Activated CD8-positive, alpha-beta T cell treated with anti-CD3 and anti-CD28 coated beads for 36 hours (primary cell): ENCODE measurements around the gene NTN5. TPM values are rescaled to one million over a fixed set of nuclear protein-coding genes. Genes with fewer than 3 reads are reported as not detected.
"Not testable (repeated sequence)": the region's sequence is repeated elsewhere in the genome, so short reads cannot be mapped to it uniquely, and the experiment has no call there.

Source experiments
- ATAC-seq: fragments of 200-7000 bp; cut with Tn5 transposase; one replicate; pipeline ENCODE4 v1.10.0; 2021; ENCODE audit warnings: mild to moderate bottlenecking, moderate library complexity
- CTCF ChIA-PET: fragments of 350-600 bp; sonication (Branson Sonifier 250); formaldehyde crosslinking; loops from one replicate; lab custom pipeline; 2021; ENCODE audit warnings: antibody characterized with exemption; lab: Charles Lee
- POLR2A ChIA-PET: fragments of 350-600 bp; sonication (Branson Sonifier 250); formaldehyde crosslinking; loops from one replicate; lab custom pipeline; 2021; ENCODE audit warnings: antibody characterized with exemption; lab: Charles Lee
- DNase-seq: peaks from one replicate; pipeline ENCODE4 v3.0.0-alpha.2; 2020
- H3K27ac Mint-ChIP-seq: one replicate; pipeline ENCODE4 v1.8.0; 2021; ENCODE audit warnings: mild to moderate bottlenecking, mixed read lengths
- H3K27me3 Mint-ChIP-seq: one replicate; pipeline ENCODE4 v1.8.0; 2021; ENCODE audit warnings: mixed read lengths
- H3K36me3 Mint-ChIP-seq: one replicate; pipeline ENCODE4 v1.8.0; 2021; ENCODE audit warnings: low read depth, mixed read lengths
- H3K4me1 Mint-ChIP-seq: one replicate; pipeline ENCODE4 v1.8.0; 2021; ENCODE audit warnings: low read depth, mixed read lengths
- H3K4me3 Mint-ChIP-seq: one replicate; pipeline ENCODE4 v1.8.0; 2021; ENCODE audit warnings: mild to moderate bottlenecking, moderate library complexity, mixed read lengths
- H3K9me3 Mint-ChIP-seq: one replicate; pipeline ENCODE4 v1.8.0; 2021; ENCODE audit warnings: mixed read lengths
- intact Hi-C: fragments of 100-400 bp; cut with micrococcal nuclease; formaldehyde crosslinking; loops from one replicate; pipeline ENCODE4 v1.10.0; 2022
- total RNA-seq, 2 experiments: library from RNA; stranded (reverse); gene quantifications; one replicate each; pipeline ENCODE4 v1.2.3, GENCODE V29; 2021
- TF ChIP-seq, protein P1 (sequence below): fragments of 200-600 bp; IDR thresholded peaks from one replicate; pipeline ENCODE4 v1.8.0; 2022; ENCODE audit warnings: antibody characterized with exemption, mild to moderate bottlenecking

Gene NTN5
- total RNA-seq, 2 experiments from 2014 or later = 0.16 to 0.83 TPM

- H3K4me3 Mint-ChIP-seq = no peak overlapping the region
- no peaks in the 10 kb centered on the region for H3K9me3 Mint-ChIP-seq
Observed at GRCh38 chr19:48632692-48633147, 40.1 kb downstream of the NTN5 start.

GRCh38 chr19:48632286-48632685 is 40.5 kb downstream of the NTN5 start:
- Mint-ChIP-seq H3K27ac (peak overlapping the region; percentile 28), H3K4me1 (peaks cover 41% of the 10 kb centered on the region)
- CTCF ChIA-PET = interaction anchor here (0.8 to 0.9 kb wide), 2 partner anchors 14 to 23 kb away, joined by 3 read pairs; partner anchors contain the start of gene CA11
- not testable (repeated sequence) for H3K4me3 Mint-ChIP-seq, H3K36me3 Mint-ChIP-seq, H3K27me3 Mint-ChIP-seq, H3K9me3 Mint-ChIP-seq, DNase-seq, ATAC-seq
- intact Hi-C loops = loop anchor here (10.0 kb wide), 1 partner anchor 243 kb away; the partner anchor contains the start of gene PPP1R15A
- POLR2A ChIA-PET = interaction anchor here (2.0 to 9.6 kb wide), 2 partner anchors 12 to 13 kb away, joined by 8 to 154 read pairs; partner anchors contain the start of genes FAM83E, RPL18 and SPHK2

More at GRCh38 chr19:48632692-48633147, 40.1 kb downstream of the NTN5 start:
- CTCF ChIA-PET = interaction anchor here (0.8 to 0.9 kb wide), 2 partner anchors 13 to 24 kb away, joined by 3 read pairs; partner anchors contain the start of gene CA11
- peak overlapping the region; percentile 28 for H3K27ac Mint-ChIP-seq
- peaks cover 38% of the 10 kb centered on the region for H3K4me1 Mint-ChIP-seq
- no peaks in the 10 kb centered on the region for H3K27me3 Mint-ChIP-seq
- peaks cover 2% of the 10 kb centered on the region for H3K36me3 Mint-ChIP-seq
- ATAC-seq (no peak), DNase-seq (peak; percentile 45)
- TF ChIP-seq, protein P1, sequence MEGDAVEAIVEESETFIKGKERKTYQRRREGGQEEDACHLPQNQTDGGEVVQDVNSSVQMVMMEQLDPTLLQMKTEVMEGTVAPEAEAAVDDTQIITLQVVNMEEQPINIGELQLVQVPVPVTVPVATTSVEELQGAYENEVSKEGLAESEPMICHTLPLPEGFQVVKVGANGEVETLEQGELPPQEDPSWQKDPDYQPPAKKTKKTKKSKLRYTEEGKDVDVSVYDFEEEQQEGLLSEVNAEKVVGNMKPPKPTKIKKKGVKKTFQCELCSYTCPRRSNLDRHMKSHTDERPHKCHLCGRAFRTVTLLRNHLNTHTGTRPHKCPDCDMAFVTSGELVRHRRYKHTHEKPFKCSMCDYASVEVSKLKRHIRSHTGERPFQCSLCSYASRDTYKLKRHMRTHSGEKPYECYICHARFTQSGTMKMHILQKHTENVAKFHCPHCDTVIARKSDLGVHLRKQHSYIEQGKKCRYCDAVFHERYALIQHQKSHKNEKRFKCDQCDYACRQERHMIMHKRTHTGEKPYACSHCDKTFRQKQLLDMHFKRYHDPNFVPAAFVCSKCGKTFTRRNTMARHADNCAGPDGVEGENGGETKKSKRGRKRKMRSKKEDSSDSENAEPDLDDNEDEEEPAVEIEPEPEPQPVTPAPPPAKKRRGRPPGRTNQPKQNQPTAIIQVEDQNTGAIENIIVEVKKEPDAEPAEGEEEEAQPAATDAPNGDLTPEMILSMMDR = no peak
- intact Hi-C loops = loop anchor here (10.0 kb wide), 1 partner anchor 242 kb away; the partner anchor contains the start of gene PPP1R15A
- POLR2A ChIA-PET = interaction anchor here (0.6 to 9.6 kb wide), 3 partner anchors 12 to 340 kb away, joined by 4 to 154 read pairs (median 8); partner anchors contain the start of genes FAM83E, RPL18 and SPHK2

DNA sequence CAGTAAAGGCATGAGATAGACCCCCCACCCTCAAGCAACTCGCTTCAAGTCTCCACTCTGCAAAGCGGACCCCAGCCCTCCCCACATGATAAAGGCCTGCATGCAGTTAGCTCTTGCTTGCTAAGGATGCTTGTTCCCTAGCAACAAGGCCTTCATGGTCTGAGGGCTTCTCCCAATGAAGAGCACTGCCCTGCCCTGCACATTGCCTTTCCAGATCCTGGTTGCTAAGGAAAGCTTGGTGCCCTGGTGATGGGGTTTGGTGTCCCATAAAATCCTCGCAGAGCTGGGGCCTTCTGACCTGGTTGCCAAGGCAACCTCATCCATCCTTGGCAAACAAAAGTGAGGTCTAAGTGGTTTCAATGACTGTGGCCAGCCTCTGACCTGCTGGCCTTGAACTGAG is 41.6 kb downstream of the NTN5 start:
- H3K27ac Mint-ChIP-seq = peak overlapping the region; percentile 38
- peaks cover 4% of the 10 kb centered on the region for H3K36me3 Mint-ChIP-seq
- TF ChIP-seq, protein P1 = no peak
- ChIA-PET CTCF (no interaction called here), POLR2A (interaction anchor here (9.6 kb wide), 1 partner anchor 12 kb away, joined by 154 read pairs; the partner anchor contains the start of genes FAM83E, RPL18 and SPHK2)
- H3K4me3 Mint-ChIP-seq = no peak overlapping the region
- DNase-seq = no peak
- no peaks in the 10 kb centered on the region for H3K27me3 Mint-ChIP-seq
- H3K4me1 Mint-ChIP-seq = peaks cover 42% of the 10 kb centered on the region
- intact Hi-C loops = loop anchor here (10.0 kb wide), 1 partner anchor 244 kb away; the partner anchor contains the start of gene PPP1R15A
- ATAC-seq = no peak
- H3K9me3 Mint-ChIP-seq = no peaks in the 10 kb centered on the region

DNA sequence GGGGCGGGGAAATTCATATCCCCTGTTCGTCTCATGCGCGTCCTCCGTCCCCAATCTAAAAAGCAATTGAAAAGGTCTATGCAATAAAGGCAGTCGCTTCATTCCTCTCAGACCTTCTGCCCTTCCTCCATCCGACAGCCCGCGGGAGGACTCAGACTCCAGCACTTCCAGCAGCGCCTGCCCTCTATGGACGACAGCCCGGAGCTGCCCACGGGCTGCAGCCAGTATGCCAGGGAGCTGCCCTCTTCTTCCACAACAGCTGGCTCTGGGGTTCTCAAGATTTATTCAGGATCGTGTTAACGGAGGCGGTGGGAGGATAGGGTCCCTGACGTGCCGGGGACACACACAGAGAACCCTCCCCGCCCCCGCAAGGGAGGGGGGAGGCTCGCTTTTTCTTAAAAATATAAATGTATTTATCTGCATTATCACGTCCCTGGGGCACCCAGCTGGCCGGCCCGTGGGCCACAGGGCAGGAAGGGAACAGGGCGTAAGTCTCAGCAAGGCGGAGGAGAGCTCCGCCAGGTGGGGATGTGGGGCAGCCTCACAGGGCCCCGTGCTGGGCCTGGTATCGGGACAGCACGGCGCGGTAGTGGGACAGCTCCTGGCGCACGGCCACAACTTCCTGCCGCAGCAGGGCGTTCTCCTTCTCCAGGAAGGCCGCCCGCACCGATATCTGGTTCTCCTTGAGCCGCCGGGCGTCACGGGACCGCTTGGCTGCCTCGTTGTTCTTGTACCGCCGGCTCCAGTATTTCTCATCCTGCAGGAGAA is 42.3 kb downstream of the NTN5 start:
- CTCF ChIA-PET = interaction anchor here (1.1 kb wide), 1 partner anchor 13 kb away, joined by 3 read pairs; no protein-coding TSS in a partner anchor
- Mint-ChIP-seq H3K27ac (no peak overlapping the region), H3K4me1 (peaks cover 41% of the 10 kb centered on the region), H3K9me3 (no peaks in the 10 kb centered on the region), H3K27me3 (no peaks in the 10 kb centered on the region), H3K4me3 (no peak overlapping the region), H3K36me3 (peaks cover 4% of the 10 kb centered on the region)
- DNase-seq (no peak), ATAC-seq (no peak)
- TF ChIP-seq, protein P1 = no peak
- POLR2A ChIA-PET = interaction anchor here (0.6 to 9.6 kb wide), 2 partner anchors 11 to 243 kb away, joined by 3 to 154 read pairs; partner anchors contain the start of genes FAM83E, RPL18 and SPHK2
- intact Hi-C loops = loop anchor here (10.0 kb wide), 1 partner anchor 244 kb away; the partner anchor contains the start of gene PPP1R15A

GRCh38 chr19:48629599-48630295 is 43.1 kb downstream of the NTN5 start:
- TF ChIP-seq, protein P1 = no peak
- Mint-ChIP-seq H3K4me1 (peaks cover 40% of the 10 kb centered on the region), H3K4me3 (no peak overlapping the region), H3K27ac (no peak overlapping the region), H3K9me3 (no peaks in the 10 kb centered on the region), H3K27me3 (no peaks in the 10 kb centered on the region), H3K36me3 (peaks cover 4% of the 10 kb centered on the region)
- intact Hi-C loops = loop anchor here (10.0 kb wide), 1 partner anchor 245 kb away; the partner anchor contains the start of gene PPP1R15A
- ATAC-seq (no peak), DNase-seq (peak; percentile 46)
- POLR2A ChIA-PET = interaction anchor here (0.6 to 9.6 kb wide), 2 partner anchors 10 to 244 kb away, joined by 3 to 154 read pairs; partner anchors contain the start of genes FAM83E, RPL18 and SPHK2
- CTCF ChIA-PET = interaction anchor here (1.1 kb wide), 1 partner anchor 13 kb away, joined by 3 read pairs; no protein-coding TSS in a partner anchor
